Measurements from ENCODE around the gene ANO4.
"Not testable (repeated sequence)": the region's sequence is repeated elsewhere in the genome, so short reads cannot be mapped to it uniquely, and the experiment has no call there.

ANO4 gene

GRCh38 chr12:100875771-100876170 is 81.2 kb downstream of the ANO4 start:
- no peak for DNase-seq

GRCh38 chr12:100877776-100878175 is 83.2 kb downstream of the ANO4 start:
- DNase-seq: no peak

GRCh38 chr12:100895192-100895591 is 100.6 kb downstream of the ANO4 start:
- no peak for DNase-seq

- no peak for DNase-seq
These were observed 101.6 kb downstream of the ANO4 start for GRCh38 chr12:100896192-100896591.

GRCh38 chr12:100897240-100897639 is 102.7 kb downstream of the ANO4 start:
- DNase-seq: no peak

GRCh38 chr12:100899301-100899700 is 104.7 kb downstream of the ANO4 start:
- DNase-seq: no peak

GRCh38 chr12:100900808-100901207 is 106.2 kb downstream of the ANO4 start:
- no peak for DNase-seq

GRCh38 chr12:100901266-100901665 is 106.7 kb downstream of the ANO4 start:
- no peak for DNase-seq

- no peak for DNase-seq
These were observed 109.7 kb downstream of the ANO4 start for GRCh38 chr12:100904270-100904669.

GRCh38 chr12:100908501-100908900 is 113.9 kb downstream of the ANO4 start:
- no peak for DNase-seq

- no peak for DNase-seq
These were observed 119.5 kb downstream of the ANO4 start for GRCh38 chr12:100913872-100914592.

- no peak for DNase-seq
These were observed 124.5 kb downstream of the ANO4 start for GRCh38 chr12:100919116-100919515.

GRCh38 chr12:100920493-100920892 is 125.9 kb downstream of the ANO4 start:
- no peak for DNase-seq

- DNase-seq: no peak
These were observed 132.2 kb downstream of the ANO4 start for GRCh38 chr12:100926669-100927248.

GRCh38 chr12:100927826-100928225 is 133.2 kb downstream of the ANO4 start:
- no peak for DNase-seq

- no peak for DNase-seq
These were observed 138.0 kb downstream of the ANO4 start for GRCh38 chr12:100932571-100932970.

- not testable (repeated sequence) for DNase-seq
These were observed 139.0 kb downstream of the ANO4 start for GRCh38 chr12:100933531-100933930.

GRCh38 chr12:100935929-100936328 is 141.4 kb downstream of the ANO4 start:
- no peak for DNase-seq

GRCh38 chr12:100936661-100937060 is 142.1 kb downstream of the ANO4 start:
- DNase-seq: no peak

- no peak for DNase-seq
These were observed 145.9 kb downstream of the ANO4 start for GRCh38 chr12:100940503-100940902.

- no peak for DNase-seq
These were observed 148.6 kb downstream of the ANO4 start for GRCh38 chr12:100942984-100943749.

- no peak for DNase-seq
These were observed 157.2 kb downstream of the ANO4 start for GRCh38 chr12:100951756-100952155.

- no peak for DNase-seq
These were observed 158.6 kb downstream of the ANO4 start for GRCh38 chr12:100953217-100953616.

- no peak for DNase-seq
These were observed 159.1 kb downstream of the ANO4 start for GRCh38 chr12:100953677-100954076.

Measured in activated naive CD4-positive, alpha-beta T cell treated with Interleukin-2 at 50 U/mL for 16 hours (primary cell).